GM18517 (cell line): ENCODE data around the gene DOK4.
"Not testable (repeated sequence)": the region's sequence is repeated elsewhere in the genome, so short reads cannot be mapped to it uniquely, and the experiment has no call there.

Source experiments
- ATAC-seq: cut with Tn5 transposase; IDR thresholded peaks from one replicate; pipeline ENCODE4 v1.9.1; 2021; ENCODE audit warnings: mild to moderate bottlenecking, moderate library complexity; ENCODE audit not compliant: unreplicated experiment

Gene DOK4

GRCh38 chr16:57452021-57452420, 34.3 kb downstream of the DOK4 start:
- no peak for ATAC-seq

GRCh38 chr16:57447186-57447962, 38.9 kb downstream of the DOK4 start, which contains the start of the genes CIAPIN1 and COQ9:
CIAPIN1 (minus strand) TSS chr16:57447385; CDS start chr16:57440928, 6,457 bp downstream.
COQ9 (plus strand) TSS chr16:57447479; CDS start chr16:57447506, 27 bp downstream.
- ATAC-seq, result peak; percentile 78

DNA sequence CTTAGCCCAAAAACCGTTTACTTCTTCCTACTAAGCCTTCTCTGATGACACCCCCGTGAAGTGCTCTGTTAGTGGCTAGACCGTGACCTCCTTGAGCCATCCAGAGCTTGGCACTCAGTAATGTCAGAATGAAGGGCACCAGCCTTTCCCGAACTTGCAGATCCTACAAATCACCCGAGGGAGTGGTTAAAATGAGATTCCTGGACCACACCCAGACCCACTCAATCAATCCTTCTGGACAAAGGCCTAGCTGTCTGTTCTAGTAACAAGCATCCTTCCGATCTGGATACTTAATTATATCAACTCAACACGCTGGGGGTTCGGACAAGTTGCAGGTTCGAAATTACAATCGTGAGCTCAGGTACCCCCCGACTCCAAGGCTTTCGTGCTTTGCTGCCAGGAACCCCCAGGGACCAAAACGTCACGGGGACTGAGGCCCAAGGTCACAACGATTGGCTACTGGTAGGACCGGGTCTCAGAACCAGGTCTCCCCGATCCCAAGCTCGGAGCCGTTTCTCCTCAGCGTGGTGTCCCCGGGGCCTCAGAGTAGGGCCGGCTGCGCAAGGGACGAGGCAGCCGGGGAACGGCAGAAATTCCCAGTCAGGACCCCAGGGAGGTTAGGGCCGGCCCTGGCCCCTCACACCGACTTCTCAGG, 39.6 kb downstream of the DOK4 start:
- ATAC-seq, result peak; percentile 20

GRCh38 chr16:57445510-57445909, 40.8 kb downstream of the DOK4 start:
- no peak for ATAC-seq

DNA sequence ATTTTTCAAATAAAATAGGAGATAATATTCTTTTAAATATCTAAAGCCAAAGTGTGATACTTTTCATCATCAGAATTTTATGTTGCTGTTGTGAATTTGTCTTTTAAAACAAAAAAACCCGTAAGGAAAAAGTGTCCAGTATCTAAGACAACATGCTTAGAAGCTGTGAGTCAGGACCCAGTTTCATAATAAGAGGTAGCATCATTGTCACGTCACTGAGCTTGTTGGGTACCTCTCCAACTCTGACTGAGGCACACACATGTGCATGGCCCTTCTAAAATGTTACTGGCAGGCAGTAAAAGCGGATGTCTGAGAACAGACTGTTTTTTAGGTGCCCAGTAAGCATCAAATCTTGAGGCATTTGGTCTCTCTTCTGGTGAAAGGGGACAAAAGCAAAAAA, 41.6 kb downstream of the DOK4 start:
- no peak for ATAC-seq

DNA sequence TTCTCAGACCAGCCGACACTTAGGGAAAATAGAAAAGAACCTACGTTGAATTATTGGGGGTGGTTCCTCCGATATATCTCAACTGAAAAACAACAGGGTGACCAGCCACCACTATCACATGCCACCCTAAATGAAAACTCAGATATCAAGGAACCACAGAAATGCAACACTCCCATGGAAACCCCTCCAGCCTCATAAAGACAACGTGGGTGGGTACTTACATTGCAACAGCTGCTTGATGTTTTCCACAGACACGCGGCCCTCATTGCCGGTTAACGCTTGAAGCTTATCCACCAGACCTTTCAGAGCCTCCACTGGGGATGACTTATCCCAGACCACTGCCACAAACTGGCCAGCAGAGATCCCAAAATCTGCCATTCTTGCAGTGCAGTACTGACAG, 45.7 kb downstream of the DOK4 start:
- ATAC-seq, result not testable (repeated sequence)

DNA sequence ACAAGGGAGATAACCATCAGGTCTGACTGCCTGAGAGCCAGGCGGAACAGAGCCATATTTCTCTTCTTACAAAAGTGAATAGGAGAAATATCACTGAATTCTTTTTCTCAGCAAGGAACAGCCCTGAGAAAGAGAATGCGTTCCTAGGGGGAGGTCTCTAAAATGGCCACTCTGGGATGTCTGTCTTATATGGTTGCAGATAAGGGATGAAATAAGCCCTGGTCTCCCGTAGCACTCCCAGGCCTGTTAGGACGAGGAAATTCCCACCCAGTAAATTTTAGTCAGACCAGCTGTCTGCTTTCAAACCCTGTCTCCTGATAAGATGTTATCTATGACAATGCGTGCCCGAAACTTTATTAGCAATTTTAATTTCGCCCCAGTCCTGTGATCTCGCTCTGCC, 46.3 kb downstream of the DOK4 start:
- not testable (repeated sequence) for ATAC-seq

- no peak for ATAC-seq
Measured at GRCh38 chr16:57435838-57436237, 50.5 kb downstream of the DOK4 start.

- ATAC-seq, result no peak
Measured at GRCh38 chr16:57434003-57434402, 52.3 kb downstream of the DOK4 start.

GRCh38 chr16:57432989-57433388, 53.3 kb downstream of the DOK4 start:
- ATAC-seq, result no peak

DNA sequence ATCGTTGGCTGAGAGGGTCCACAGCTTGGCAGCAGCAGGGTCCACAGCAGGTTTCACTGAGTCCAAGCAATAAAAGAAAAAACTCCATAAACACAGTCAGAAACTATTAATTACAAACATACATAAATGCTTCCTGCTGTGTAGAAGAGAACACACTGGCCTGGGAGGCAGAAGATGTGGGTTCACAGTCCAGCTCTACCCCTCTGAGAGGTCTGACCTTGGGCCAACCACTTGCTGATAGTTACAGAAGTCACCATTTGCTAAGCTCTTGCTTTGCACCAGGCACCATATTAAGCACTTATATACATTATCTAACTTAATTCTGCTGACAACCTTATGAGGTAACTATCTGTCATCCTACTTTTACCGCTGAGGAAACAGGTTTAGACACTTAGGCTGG, 53.8 kb downstream of the DOK4 start:
- no peak for ATAC-seq

DNA sequence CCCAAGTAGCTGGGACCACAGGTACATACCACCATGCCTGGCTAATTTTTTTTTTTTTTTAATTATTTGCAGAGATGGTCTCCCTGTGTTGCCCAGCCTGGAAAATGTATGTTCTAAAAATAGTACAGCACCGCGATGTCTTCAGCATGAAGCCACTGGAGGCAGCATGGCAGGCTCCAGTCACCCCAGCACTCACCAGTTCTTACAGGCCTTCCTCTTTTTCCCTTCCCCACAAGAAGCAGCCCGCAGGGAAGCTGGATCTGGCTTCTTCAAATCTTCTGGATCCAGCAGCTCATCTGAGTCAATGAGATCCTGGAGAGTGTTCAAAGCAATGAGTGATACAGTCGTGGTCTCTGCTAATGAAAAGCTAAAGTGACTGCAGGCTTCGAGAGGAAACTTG, 55.3 kb downstream of the DOK4 start:
- ATAC-seq, result no peak

GRCh38 chr16:57427824-57428223, 58.5 kb downstream of the DOK4 start:
- no peak for ATAC-seq

DNA sequence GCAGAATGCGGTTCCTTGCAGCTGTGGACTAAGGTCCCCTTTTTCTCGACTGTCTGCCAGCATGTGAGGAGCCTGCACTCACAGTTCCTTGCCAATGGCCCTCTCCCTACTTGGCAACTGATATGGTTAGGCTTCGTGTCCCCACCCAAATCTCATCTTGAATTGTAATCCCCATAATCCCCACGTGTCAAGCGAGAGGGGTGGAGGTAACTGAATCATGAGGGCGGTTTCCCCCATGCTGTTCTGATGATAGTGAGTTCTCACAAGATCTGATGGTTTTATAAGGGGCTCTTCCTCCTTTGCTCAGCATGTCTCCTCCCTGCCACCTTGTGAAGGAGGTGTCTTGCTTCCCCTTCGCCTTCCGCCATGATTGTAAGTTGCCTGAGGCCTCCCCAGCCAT, 59.0 kb downstream of the DOK4 start:
- no peak for ATAC-seq

DNA sequence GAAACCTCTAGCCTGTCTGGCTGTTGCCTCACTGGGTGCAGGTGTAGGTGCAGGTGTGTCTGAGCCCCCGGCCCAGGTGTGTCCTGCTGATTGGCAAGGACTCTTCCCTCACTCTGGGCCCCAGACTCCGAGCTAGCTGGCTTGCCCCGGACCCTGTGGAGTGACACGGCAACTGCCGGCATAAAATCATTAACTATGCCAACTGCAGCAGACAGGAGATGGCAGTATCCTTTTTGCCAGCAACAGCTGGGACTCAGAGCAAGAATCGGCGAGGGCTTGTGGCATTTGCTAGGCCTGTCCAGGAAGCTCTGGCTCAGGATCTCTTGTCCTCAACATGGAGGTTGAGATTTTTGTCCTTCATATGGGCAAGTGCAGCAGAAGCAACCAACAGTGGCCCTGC, 59.9 kb downstream of the DOK4 start:
- ATAC-seq, result no peak

GRCh38 chr16:57424583-57424982, 61.7 kb downstream of the DOK4 start:
- no peak for ATAC-seq

DNA sequence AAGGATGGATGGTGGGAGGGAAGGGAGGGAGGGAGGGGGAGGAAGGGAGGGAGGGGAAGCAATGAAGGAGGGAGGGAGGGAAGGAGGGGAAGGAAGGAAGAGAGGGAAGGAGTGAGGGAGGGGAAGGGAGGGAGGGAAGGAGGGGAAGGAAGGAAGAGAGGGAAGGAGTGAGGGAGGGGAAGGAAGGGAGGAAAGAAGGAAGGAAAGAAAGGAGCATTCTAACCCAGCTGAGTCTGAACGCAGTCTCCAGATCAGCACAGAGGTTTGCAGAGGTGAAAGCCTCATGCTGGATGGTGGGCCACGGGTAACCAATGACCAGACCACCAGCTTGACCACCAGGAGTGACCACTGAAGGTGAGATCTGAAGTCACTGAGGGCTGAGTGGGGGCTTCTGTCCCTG, 63.1 kb downstream of the DOK4 start:
- no peak for ATAC-seq

DNA sequence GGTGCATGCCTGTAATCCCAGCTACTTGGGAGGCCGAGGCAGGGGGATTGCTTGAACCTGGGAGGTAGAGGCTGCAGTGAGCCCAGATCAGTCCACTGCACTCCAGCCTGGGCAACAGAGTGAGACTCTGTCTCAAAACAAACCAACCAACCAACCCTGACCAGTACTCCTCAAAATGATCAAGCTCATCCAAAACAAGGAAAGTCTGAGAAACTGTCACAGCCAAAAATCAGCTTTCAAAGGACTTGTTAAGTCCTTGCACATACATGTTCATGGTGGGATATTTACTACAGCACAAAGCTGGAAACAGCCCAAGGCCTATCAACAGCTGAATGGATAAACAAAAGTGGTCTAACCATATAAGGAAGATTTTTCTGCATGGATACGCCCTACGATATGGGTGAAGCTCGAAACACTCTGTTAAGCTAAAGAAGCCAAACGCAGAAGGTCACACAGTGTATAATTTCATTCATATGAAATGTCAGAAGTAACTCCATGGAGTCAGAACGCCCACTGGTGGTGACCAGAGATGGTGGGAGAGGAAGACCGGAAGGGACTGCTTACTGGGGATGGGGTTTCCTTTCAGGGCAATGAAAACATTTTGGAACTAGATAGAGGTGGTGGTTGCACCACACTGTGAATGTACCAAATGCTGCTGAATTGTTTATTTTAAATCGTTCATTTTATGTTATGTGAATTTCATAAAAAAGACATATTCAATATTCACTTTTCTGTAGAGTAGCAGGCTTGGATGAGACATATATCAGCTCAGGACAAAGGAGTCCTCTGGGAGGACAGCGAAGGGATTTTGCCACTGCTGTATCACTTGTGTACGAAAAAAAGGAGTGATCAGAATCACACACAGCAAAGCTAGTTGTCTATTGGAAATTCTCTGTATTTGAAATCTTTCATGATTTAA, 64.0 kb downstream of the DOK4 start:
- ATAC-seq, result no peak
